Kidney glomerular epithelial cell (primary cell): ENCODE measurements around the gene SLC1A2.
A peak's percentile ranks its signal among the peaks of the same experiment; 100 is the strongest.

ENCODE experiments used
- DNase-seq: peaks from one replicate; lab custom pipeline; 2025; lab: John Stamatoyannopoulos, UW

SLC1A2 gene

DNA sequence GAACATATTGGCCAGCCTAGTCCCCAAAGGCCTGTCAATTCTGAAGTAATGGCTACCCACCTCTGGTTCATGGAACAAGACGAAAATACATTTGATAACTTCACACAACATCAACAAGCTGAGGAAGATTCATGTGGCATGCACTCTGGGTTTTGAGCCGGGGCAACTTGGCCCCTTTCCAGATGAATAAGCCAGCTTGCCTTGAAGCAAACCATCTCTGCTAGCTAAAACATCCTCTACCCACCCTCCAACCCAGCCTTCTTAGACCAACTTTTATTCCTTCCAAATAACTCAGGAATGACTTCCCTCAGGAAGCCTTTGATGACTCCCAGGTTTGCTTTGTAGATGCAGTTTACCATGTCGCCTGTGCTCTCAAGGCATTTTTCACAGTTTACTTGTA, 94.4 kb downstream of the SLC1A2 start:
- no peak for DNase-seq

- no peak for DNase-seq
Observed at GRCh38 chr11:35324183-35324886, 95.0 kb downstream of the SLC1A2 start.

DNA sequence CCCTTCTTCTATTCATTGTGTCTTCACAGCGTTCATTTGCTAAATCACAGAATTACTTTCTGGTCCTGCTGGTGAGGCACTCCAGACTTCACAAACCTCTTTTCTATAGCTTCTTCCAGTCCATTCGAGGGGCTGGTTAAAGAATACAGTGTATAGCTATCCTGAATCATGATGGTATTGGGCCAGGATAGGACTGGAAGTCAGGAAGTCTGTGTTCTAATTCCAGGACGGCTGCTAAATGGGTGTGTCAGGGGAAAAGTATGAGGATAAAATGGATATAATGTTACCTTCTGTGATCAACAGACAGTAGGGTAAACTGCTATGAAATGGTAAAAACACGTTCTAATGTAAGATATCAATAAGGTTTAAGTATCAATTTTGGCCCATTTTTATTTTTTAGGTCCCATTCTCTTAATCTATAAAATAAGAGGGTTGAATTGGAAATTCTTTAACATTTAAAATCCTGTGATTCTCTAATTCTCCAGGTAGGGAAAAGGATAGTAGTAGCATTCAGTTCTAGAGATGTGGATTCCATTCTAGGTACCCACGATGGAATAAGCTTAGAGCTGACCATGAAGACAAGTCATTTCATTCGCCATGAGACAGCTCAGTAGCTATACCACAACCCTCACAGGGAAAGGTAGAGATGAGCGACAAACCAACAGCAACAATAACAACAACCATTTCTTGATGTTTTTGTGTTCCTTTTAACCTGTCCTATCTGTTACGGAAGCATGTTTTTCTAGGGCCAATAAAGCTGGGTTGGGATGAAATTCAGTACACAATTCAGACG, 96.1 kb downstream of the SLC1A2 start:
- no peak for DNase-seq

DNA sequence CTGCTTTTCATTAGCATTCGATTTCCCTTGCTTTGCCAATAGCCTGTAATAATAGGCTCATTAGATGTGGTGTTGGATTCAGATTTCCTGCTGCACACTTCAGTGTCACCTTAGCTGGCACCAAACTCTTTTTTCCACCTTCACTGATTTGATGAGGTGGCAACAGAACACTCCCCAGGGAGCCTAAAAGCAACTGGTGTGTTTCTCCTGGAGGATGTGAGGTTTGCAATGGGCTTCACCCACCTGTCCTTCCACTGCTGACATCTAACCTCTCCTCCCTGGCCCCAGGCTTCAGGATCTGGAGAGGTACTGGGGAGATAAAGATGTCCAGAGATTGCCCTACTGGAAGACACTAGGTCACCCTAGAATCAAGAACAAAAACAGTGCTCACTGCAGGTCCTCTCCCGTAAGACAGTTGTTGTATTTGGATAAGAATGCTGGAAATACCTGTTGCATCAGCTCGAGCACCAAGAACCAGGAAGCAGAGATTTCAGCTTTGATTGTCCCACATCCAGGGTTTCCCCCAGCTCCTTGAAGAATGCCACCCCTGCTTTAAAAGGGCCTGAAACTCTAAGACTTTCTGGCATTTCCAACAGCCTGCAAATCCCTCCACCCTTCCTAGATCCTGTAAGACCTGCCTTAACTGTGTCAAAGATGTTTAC, 96.9 kb downstream of the SLC1A2 start:
- no peak for DNase-seq

GRCh38 chr11:35321532-35322317, 97.6 kb downstream of the SLC1A2 start:
- no peak for DNase-seq

GRCh38 chr11:35321111-35321510, 98.2 kb downstream of the SLC1A2 start:
- DNase-seq: no peak

GRCh38 chr11:35318977-35319925, 100.1 kb downstream of the SLC1A2 start:
- DNase-seq: no peak

DNA sequence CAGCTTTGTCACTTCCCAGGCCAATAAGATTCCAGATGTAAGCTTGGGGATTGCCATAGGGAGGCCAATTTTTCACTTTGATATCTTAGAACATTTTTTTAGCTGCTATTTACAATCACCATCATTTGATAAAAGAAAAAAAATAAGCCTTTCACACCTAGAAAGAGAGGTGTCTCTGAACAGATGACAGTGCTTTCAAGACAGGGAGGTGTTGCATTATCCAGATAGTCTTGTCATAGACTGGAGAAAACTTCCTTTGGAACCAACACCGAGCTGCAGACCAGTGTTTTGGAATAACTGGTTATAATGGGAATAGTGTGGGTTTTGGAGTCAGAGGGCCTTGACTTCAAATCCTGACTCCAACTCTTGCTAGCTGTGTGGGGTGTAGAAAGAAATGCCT, 101.0 kb downstream of the SLC1A2 start:
- no peak for DNase-seq

- no peak for DNase-seq
Observed at GRCh38 chr11:35317253-35317652, 102.1 kb downstream of the SLC1A2 start.

- no peak for DNase-seq
Observed at GRCh38 chr11:35316161-35316560, 103.2 kb downstream of the SLC1A2 start.

DNA sequence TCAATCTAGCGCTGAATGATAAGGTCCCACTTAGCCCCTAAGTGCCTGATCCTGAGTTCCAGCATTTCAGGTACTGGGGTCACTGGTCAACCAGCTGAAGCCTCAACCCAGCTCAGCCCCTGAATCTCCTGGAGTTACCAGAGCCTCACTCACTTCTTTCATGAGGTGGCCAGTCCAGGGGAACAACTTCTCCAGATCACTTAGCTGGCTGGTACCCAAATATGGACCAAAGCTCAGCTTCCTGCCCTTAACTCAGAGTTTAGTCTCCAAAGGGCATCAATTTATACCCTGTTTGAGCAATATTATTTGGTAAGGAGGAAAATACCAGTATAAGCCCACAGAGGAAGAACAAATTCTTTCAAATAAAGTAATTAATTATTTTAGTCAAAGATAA, 105.6 kb downstream of the SLC1A2 start:
- DNase-seq: no peak

DNA sequence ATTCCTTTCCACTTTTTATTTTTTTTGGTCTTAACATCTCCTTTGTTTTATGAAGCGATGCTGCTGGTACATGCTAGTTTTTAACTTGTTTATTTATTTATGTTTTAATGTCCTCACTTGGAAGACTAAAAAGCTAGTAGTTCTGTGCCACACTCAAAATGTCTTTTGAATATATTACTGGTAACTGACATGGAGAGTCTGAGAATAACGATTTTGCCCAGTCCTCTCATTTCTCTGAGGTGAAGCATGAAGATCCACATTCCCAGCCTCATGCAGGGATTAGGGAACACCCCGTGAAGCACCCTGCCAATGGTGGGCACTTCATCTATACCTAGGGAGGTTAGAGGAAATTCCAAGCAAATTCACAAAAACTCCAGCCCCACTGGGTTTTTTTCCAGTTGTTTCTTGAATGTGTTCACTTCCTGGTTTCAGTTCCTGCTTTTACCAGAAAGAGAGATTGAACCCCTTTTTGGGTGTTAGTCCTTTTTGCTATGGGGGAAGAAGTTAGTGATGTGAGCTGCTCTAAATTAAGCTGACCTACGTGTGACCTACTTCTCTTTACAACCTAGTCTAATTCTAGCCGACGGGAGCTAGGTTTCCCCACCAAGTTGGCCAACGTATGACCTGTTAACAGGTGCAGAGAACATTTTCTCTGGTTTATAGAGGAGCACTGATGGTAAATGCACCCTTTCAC, 106.1 kb downstream of the SLC1A2 start:
- DNase-seq: no peak

DNA sequence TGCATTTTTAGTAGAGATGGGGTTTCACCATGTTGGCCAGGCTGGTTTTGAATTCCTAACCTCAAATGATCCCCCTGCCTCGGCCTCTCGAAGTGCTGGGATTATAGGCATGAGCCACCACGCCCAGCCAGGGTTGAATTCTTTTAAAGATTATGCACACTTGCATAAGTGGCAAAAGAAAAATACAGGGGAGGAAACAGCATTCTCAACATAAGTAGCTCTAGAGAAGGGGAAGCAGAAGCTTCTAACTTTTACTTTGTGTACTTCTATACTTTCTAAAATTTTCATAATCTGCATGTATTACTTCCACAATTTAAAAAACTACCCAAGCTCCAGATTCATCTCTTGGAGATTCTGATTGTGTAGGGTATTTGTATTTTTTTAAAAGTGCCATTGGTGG, 108.0 kb downstream of the SLC1A2 start:
- no peak for DNase-seq

- DNase-seq: no peak
Observed at GRCh38 chr11:35308157-35308556, 111.2 kb downstream of the SLC1A2 start.

DNA sequence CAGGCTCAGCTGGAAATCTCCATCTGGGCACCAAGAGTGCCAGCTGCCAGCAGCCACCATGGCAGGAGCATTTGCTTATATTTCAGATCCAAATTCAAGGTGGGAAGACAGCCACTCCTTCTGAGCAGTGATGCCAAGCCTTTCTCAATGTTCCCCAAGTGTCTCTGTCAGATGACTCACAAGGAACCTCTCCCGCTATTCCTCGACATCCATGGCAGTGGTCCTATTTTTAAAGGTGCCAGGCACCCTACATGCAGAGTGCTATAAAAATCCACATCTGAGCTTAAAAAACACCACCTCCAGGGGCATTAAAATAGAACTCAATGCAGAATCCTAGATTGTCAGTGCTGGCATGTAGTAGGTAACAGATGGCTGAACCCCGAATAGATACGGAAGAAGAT, 112.1 kb downstream of the SLC1A2 start:
- no peak for DNase-seq

GRCh38 chr11:35305670-35306382, 113.5 kb downstream of the SLC1A2 start:
- no peak for DNase-seq

DNA sequence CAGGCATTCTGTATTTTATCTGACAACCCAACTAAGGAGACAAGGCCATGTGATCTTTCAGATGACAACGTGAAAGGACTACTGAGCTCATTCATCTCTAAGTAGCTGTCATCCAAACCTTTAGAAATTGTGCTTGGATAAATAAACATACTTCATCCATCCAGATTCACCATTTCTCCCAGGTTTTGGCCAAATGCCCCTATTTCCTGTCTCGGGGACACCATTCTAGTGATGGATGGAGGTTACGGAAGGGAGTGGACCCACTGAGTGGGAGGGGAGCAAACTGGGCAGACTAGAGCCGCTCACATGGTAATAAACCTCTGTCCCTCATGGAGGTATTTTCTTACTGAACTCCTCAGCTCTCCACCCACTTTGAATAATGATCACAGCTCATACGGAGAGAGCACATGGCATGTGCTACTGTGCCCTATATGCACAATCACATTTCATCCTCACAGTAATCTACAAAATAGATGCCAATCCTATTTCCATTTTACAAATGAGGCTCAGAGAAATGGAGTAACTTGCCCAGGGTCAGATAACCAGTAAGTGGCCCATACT, 114.4 kb downstream of the SLC1A2 start:
- no peak for DNase-seq

- peak; percentile 12 for DNase-seq
Observed at GRCh38 chr11:35304386-35304775, 115.0 kb downstream of the SLC1A2 start.

DNA sequence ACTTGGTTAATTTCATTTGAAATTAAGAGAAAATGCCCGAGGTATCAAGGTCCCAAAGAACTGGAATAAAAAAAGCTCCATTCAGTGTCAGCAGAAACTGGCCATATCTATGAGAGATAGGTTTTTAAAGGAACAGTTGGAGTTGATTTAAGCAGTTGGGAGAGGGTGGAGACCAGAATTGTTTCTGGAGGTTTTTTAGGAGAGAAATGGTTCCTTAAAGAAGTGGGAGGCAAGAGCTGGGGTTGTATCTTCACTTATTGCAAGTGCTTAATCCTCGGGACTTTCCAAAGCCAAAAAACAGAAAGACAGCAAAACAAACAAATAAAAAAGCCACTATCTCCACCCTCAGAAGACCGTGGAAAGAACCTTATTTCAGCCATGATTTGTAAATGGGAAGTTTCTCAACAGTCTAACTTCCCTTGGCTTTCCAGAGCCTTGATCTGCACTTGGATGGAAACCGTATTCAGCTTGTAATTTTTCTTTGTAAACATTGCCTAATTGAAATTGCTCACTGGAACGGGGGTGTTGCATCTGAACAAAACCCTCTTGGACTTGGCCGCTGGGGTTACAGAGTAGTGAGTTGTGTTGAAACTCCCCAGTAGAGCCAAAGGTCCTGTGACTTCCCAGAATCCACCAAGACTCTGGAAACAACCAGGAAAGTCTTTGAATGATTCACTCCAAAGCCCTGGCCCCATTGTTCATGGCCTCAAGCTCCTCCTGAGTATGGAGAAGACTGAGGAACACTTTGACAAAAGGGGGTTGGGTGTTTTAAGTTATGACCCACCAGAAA, 115.6 kb downstream of the SLC1A2 start:
- no peak for DNase-seq
